ENCODE results near the gene UBE3B.

Gene UBE3B

GRCh38 chr12:109557200-109557599, 79.8 kb downstream of the UBE3B start:
- H3K4me3 ChIP-seq (ENCODE audit: low read depth, low read length, poor library complexity, severe bottlenecking), result no peak overlapping the region
- no peaks in the 10 kb centered on the region for H3K4me1 ChIP-seq (ENCODE audit: insufficient read depth, low read length, severe bottlenecking)
- no peaks in the 10 kb centered on the region for H3K27me3 ChIP-seq (ENCODE audit: insufficient read depth, low read length)
- no peak for TF ChIP-seq EZH2 (IDR thresholded peaks at IDR 0.05; ENCODE audit: borderline replicate concordance, low read length)
- no peak for TF ChIP-seq CTCF (IDR thresholded peaks at IDR 0.05; ENCODE audit: low read length)
- H3K4me2 ChIP-seq (ENCODE audit: low read length), result no peak overlapping the region
- no peaks in the 10 kb centered on the region for H3F3A ChIP-seq (ENCODE audit: insufficient read depth, low read length)
- H3K79me2 ChIP-seq (ENCODE audit: insufficient read depth, low read length), result no peaks in the 10 kb centered on the region
- no peak overlapping the region for H3K9ac ChIP-seq (ENCODE audit: low read length)
- no peak overlapping the region for H2AFZ ChIP-seq (ENCODE audit: low read length)
- H3K9me2 ChIP-seq (ENCODE audit: low read depth, low read length), result no peaks in the 10 kb centered on the region
- no peak overlapping the region for H3K27ac ChIP-seq (ENCODE audit: low read depth, low read length, poor library complexity, severe bottlenecking)
- no peaks in the 10 kb centered on the region for H4K20me1 ChIP-seq (ENCODE audit: insufficient read depth, low read length)
- H3K9me3 ChIP-seq (ENCODE audit: low read length), result no peaks in the 10 kb centered on the region
- H3K36me3 ChIP-seq (ENCODE audit: insufficient read depth, low read length), result peaks cover 3% of the 10 kb centered on the region

GRCh38 chr12:109557805-109558204, 80.4 kb downstream of the UBE3B start:
- Histone ChIP-seq H3K9ac (ENCODE audit: low read length) (no peak overlapping the region), H3K4me2 (ENCODE audit: low read length) (no peak overlapping the region), H3K27ac (ENCODE audit: low read depth, low read length, poor library complexity, severe bottlenecking) (no peak overlapping the region), H3K4me1 (ENCODE audit: insufficient read depth, low read length, severe bottlenecking) (no peaks in the 10 kb centered on the region), H3K79me2 (ENCODE audit: insufficient read depth, low read length) (no peaks in the 10 kb centered on the region), H3K27me3 (ENCODE audit: insufficient read depth, low read length) (no peaks in the 10 kb centered on the region), H3K9me2 (ENCODE audit: low read depth, low read length) (no peaks in the 10 kb centered on the region), H4K20me1 (ENCODE audit: insufficient read depth, low read length) (no peaks in the 10 kb centered on the region), H2AFZ (ENCODE audit: low read length) (no peak overlapping the region), H3K4me3 (ENCODE audit: low read depth, low read length, poor library complexity, severe bottlenecking) (no peak overlapping the region), H3F3A (ENCODE audit: insufficient read depth, low read length) (no peaks in the 10 kb centered on the region), H3K9me3 (ENCODE audit: low read length) (no peaks in the 10 kb centered on the region), H3K36me3 (ENCODE audit: insufficient read depth, low read length) (peaks cover 9% of the 10 kb centered on the region)
- TF ChIP-seq CTCF (IDR thresholded peaks at IDR 0.05; ENCODE audit: low read length), result no peak
- TF ChIP-seq EZH2 (IDR thresholded peaks at IDR 0.05; ENCODE audit: borderline replicate concordance, low read length), result no peak

- Histone ChIP-seq H3K36me3 (ENCODE audit: insufficient read depth, low read length) (peaks cover 17% of the 10 kb centered on the region), H4K20me1 (ENCODE audit: insufficient read depth, low read length) (no peaks in the 10 kb centered on the region), H3K9me2 (ENCODE audit: low read depth, low read length) (no peaks in the 10 kb centered on the region), H3K9me3 (ENCODE audit: low read length) (no peaks in the 10 kb centered on the region), H3F3A (ENCODE audit: insufficient read depth, low read length) (no peaks in the 10 kb centered on the region), H3K27me3 (ENCODE audit: insufficient read depth, low read length) (no peaks in the 10 kb centered on the region), H3K4me1 (ENCODE audit: insufficient read depth, low read length, severe bottlenecking) (no peaks in the 10 kb centered on the region), H3K9ac (ENCODE audit: low read length) (no peak overlapping the region), H3K4me2 (ENCODE audit: low read length) (no peak overlapping the region), H2AFZ (ENCODE audit: low read length) (no peak overlapping the region), H3K4me3 (ENCODE audit: low read depth, low read length, poor library complexity, severe bottlenecking) (no peak overlapping the region), H3K79me2 (ENCODE audit: insufficient read depth, low read length) (no peaks in the 10 kb centered on the region), H3K27ac (ENCODE audit: low read depth, low read length, poor library complexity, severe bottlenecking) (no peak overlapping the region)
- TF ChIP-seq EZH2 (IDR thresholded peaks at IDR 0.05; ENCODE audit: borderline replicate concordance, low read length), result no peak
These were observed 81.2 kb downstream of the UBE3B start for GRCh38 chr12:109558374-109559199.

GRCh38 chr12:109559200-109559505, 81.7 kb downstream of the UBE3B start:
- H3K4me2 ChIP-seq (ENCODE audit: low read length), result no peak overlapping the region
- no peak for TF ChIP-seq EZH2 (IDR thresholded peaks at IDR 0.05; ENCODE audit: borderline replicate concordance, low read length)
- H3K27me3 ChIP-seq (ENCODE audit: insufficient read depth, low read length), result no peaks in the 10 kb centered on the region
- no peak overlapping the region for H3K27ac ChIP-seq (ENCODE audit: low read depth, low read length, poor library complexity, severe bottlenecking)
- no peaks in the 10 kb centered on the region for H3F3A ChIP-seq (ENCODE audit: insufficient read depth, low read length)
- H3K79me2 ChIP-seq (ENCODE audit: insufficient read depth, low read length), result no peaks in the 10 kb centered on the region
- no peaks in the 10 kb centered on the region for H4K20me1 ChIP-seq (ENCODE audit: insufficient read depth, low read length)
- H3K4me1 ChIP-seq (ENCODE audit: insufficient read depth, low read length, severe bottlenecking), result no peaks in the 10 kb centered on the region
- H3K9me2 ChIP-seq (ENCODE audit: low read depth, low read length), result no peaks in the 10 kb centered on the region
- no peaks in the 10 kb centered on the region for H3K9me3 ChIP-seq (ENCODE audit: low read length)
- H3K9ac ChIP-seq (ENCODE audit: low read length), result no peak overlapping the region
- H3K36me3 ChIP-seq (ENCODE audit: insufficient read depth, low read length), result peaks cover 19% of the 10 kb centered on the region
- no peak overlapping the region for H2AFZ ChIP-seq (ENCODE audit: low read length)
- no peak overlapping the region for H3K4me3 ChIP-seq (ENCODE audit: low read depth, low read length, poor library complexity, severe bottlenecking)

Measured in OCI-LY1 (cell line).